HepG2 (cell line): ENCODE results near the gene SP6. TPM values are rescaled to one million over a fixed set of nuclear protein-coding genes. Genes with fewer than 3 reads are reported as not detected.
A peak's percentile ranks its signal among the peaks of the same experiment; 100 is the strongest.

Experiments
- ADNP ChIP-seq: sonication (generic); formaldehyde crosslinking; IDR thresholded peaks from 2 replicates; pipeline ENCODE4 v1.4.0; 2020; ENCODE audit warnings: missing genetic modification reagents
- MED8 ChIP-seq: sonication (generic); formaldehyde crosslinking; IDR thresholded peaks from 2 replicates; pipeline ENCODE4 v1.8.1; 2023; ENCODE audit warnings: mild to moderate bottlenecking, missing genetic modification reagents; ENCODE audit not compliant: insufficient replicate concordance
- MTA1 ChIP-seq: sonication (generic); formaldehyde crosslinking; IDR thresholded peaks from 2 replicates; pipeline ENCODE4 v1.4.0; 2020; ENCODE audit warnings: missing genetic modification reagents, mild to moderate bottlenecking, borderline replicate concordance
- NFE2 ChIP-seq: sonication (generic); formaldehyde crosslinking; IDR thresholded peaks from 2 replicates; pipeline ENCODE4 v1.4.0; 2020; ENCODE audit warnings: missing genetic modification reagents
- PRDM4 ChIP-seq: sonication (generic); formaldehyde crosslinking; IDR thresholded peaks from 2 replicates; pipeline ENCODE4 v1.9.0; 2021; ENCODE audit warnings: missing genetic modification reagents, borderline replicate concordance
- ZBTB21 ChIP-seq: sonication (generic); formaldehyde crosslinking; IDR thresholded peaks from 2 replicates; pipeline ENCODE4 v1.4.0; 2020; ENCODE audit warnings: missing genetic modification reagents
- ZC3H13 ChIP-seq: sonication (generic); formaldehyde crosslinking; IDR thresholded peaks from 2 replicates; pipeline ENCODE4 v1.8.1; 2023; ENCODE audit warnings: mild to moderate bottlenecking, missing genetic modification reagents, moderate library complexity
- polyA plus RNA-seq, 8 experiments: library from polyadenylated mRNA; depleted of rRNA in 3 of 8; stranded (reverse) in 7 of 8; unstranded in 1 of 8; fragments of >200 nt; fragmentation: Illumina TruSeq in 4 of 8; extraction: Trizol in 4 of 8; gene quantifications; 2 replicates each; pipeline versions ENCODE4 v1.2.1 to v1.2.3, GENCODE V29; 2011 to 2016; ENCODE audit warnings: low read depth in 4 of 8, missing spikeins in 1 of 8, mixed read lengths in 1 of 8; ENCODE audit not compliant: insufficient read depth in 1 of 8
- total RNA-seq, 5 experiments: library from RNA; depleted of rRNA; stranded (reverse); fragments of >200 nt; fragmentation: Illumina TruSeq; extraction: Trizol; gene quantifications; 2 replicates each; pipeline ENCODE4 v1.2.3, GENCODE V29; 2016; ENCODE audit warnings: low read depth in 1 of 5
- TF ChIP-seq, protein P1 (sequence below): fragments of 450-650 bp; IDR thresholded peaks from 2 replicates; pipeline ENCODE4 v1.6.1; 2017; ENCODE audit warnings: mild to moderate bottlenecking
- TF ChIP-seq, protein P2 (sequence below): sonication (generic); formaldehyde crosslinking; IDR thresholded peaks from 2 replicates; pipeline ENCODE4 v1.4.0; 2020; ENCODE audit warnings: missing genetic modification reagents
- TF ChIP-seq, protein P3 (sequence below): IDR thresholded peaks from 2 replicates; pipeline ENCODE4 v1.6.1; 2016; ENCODE audit warnings: low read depth, missing genetic modification reagents, missing compliant biosample characterization

Gene SP6
- total and polyA plus RNA-seq, 2 of the 13 experiments (the other 11 are each of a cell fraction or from before 2014, with no cell fraction given): 0.07 TPM

DNA sequence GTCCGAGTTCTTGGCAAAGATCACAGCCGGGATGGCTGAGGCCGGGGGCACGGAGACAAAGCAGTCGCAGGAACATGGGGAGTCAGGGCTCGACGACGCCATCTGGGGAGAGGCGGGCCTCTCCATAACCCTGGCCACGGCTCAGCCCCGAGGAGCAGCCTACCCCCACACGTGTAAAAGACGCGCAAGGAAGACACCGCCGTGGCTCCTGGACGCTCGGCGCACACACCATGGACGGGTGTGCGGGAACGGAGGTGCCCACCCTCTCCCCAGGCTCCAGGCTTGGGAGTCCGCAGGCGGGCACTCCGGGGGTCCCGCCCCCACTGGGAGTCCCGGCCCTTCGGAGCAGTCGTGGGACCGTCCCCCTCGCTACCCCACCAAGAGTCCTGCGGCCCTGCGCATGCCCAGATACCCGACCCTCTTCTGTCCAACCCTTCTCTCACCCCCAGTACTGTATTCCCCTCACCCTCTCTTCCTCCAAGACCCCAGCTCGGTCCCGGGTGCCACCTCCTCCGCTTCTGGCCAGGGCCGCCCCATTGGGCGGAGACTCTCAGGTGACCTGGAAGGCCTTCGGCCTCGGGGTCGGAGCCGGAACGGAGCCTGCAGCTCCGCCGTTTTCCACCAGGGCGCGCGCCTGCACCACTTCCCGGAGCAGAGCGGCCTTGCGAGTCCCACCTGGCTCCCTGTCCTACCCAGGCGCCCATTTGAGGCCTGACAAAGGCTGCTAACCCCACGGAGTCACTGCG lies 10.0 kb downstream of the SP6 start, which contains the start of gene SCRN2 (continued):
- TF ChIP-seq, protein P1, sequence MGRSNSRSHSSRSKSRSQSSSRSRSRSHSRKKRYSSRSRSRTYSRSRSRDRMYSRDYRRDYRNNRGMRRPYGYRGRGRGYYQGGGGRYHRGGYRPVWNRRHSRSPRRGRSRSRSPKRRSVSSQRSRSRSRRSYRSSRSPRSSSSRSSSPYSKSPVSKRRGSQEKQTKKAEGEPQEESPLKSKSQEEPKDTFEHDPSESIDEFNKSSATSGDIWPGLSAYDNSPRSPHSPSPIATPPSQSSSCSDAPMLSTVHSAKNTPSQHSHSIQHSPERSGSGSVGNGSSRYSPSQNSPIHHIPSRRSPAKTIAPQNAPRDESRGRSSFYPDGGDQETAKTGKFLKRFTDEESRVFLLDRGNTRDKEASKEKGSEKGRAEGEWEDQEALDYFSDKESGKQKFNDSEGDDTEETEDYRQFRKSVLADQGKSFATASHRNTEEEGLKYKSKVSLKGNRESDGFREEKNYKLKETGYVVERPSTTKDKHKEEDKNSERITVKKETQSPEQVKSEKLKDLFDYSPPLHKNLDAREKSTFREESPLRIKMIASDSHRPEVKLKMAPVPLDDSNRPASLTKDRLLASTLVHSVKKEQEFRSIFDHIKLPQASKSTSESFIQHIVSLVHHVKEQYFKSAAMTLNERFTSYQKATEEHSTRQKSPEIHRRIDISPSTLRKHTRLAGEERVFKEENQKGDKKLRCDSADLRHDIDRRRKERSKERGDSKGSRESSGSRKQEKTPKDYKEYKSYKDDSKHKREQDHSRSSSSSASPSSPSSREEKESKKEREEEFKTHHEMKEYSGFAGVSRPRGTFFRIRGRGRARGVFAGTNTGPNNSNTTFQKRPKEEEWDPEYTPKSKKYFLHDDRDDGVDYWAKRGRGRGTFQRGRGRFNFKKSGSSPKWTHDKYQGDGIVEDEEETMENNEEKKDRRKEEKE: no peak
- TF ChIP-seq NFE2 (CRISPR knock-in tag) (no peak), MTA1 (CRISPR knock-in tag) (peak; percentile 86; the same call in 1 of the 2 replicates), PRDM4 (CRISPR knock-in tag) (no peak), ADNP (CRISPR knock-in tag) (peak; percentile 23; the same call in 1 of the 2 replicates), MED8 (CRISPR knock-in tag) (peak; percentile 61), ZC3H13 (CRISPR knock-in tag) (no peak), ZBTB21 (CRISPR knock-in tag) (no peak)
- TF ChIP-seq, protein P2, sequence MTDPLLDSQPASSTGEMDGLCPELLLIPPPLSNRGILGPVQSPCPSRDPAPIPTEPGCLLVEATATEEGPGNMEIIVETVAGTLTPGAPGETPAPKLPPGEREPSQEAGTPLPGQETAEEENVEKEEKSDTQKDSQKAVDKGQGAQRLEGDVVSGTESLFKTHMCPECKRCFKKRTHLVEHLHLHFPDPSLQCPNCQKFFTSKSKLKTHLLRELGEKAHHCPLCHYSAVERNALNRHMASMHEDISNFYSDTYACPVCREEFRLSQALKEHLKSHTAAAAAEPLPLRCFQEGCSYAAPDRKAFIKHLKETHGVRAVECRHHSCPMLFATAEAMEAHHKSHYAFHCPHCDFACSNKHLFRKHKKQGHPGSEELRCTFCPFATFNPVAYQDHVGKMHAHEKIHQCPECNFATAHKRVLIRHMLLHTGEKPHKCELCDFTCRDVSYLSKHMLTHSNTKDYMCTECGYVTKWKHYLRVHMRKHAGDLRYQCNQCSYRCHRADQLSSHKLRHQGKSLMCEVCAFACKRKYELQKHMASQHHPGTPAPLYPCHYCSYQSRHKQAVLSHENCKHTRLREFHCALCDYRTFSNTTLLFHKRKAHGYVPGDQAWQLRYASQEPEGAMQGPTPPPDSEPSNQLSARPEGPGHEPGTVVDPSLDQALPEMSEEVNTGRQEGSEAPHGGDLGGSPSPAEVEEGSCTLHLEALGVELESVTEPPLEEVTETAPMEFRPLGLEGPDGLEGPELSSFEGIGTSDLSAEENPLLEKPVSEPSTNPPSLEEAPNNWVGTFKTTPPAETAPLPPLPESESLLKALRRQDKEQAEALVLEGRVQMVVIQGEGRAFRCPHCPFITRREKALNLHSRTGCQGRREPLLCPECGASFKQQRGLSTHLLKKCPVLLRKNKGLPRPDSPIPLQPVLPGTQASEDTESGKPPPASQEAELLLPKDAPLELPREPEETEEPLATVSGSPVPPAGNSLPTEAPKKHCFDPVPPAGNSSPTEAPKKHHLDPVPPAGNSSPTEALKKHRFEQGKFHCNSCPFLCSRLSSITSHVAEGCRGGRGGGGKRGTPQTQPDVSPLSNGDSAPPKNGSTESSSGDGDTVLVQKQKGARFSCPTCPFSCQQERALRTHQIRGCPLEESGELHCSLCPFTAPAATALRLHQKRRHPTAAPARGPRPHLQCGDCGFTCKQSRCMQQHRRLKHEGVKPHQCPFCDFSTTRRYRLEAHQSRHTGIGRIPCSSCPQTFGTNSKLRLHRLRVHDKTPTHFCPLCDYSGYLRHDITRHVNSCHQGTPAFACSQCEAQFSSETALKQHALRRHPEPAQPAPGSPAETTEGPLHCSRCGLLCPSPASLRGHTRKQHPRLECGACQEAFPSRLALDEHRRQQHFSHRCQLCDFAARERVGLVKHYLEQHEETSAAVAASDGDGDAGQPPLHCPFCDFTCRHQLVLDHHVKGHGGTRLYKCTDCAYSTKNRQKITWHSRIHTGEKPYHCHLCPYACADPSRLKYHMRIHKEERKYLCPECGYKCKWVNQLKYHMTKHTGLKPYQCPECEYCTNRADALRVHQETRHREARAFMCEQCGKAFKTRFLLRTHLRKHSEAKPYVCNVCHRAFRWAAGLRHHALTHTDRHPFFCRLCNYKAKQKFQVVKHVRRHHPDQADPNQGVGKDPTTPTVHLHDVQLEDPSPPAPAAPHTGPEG (CRISPR knock-in tag): no peak
- TF ChIP-seq, protein P3, sequence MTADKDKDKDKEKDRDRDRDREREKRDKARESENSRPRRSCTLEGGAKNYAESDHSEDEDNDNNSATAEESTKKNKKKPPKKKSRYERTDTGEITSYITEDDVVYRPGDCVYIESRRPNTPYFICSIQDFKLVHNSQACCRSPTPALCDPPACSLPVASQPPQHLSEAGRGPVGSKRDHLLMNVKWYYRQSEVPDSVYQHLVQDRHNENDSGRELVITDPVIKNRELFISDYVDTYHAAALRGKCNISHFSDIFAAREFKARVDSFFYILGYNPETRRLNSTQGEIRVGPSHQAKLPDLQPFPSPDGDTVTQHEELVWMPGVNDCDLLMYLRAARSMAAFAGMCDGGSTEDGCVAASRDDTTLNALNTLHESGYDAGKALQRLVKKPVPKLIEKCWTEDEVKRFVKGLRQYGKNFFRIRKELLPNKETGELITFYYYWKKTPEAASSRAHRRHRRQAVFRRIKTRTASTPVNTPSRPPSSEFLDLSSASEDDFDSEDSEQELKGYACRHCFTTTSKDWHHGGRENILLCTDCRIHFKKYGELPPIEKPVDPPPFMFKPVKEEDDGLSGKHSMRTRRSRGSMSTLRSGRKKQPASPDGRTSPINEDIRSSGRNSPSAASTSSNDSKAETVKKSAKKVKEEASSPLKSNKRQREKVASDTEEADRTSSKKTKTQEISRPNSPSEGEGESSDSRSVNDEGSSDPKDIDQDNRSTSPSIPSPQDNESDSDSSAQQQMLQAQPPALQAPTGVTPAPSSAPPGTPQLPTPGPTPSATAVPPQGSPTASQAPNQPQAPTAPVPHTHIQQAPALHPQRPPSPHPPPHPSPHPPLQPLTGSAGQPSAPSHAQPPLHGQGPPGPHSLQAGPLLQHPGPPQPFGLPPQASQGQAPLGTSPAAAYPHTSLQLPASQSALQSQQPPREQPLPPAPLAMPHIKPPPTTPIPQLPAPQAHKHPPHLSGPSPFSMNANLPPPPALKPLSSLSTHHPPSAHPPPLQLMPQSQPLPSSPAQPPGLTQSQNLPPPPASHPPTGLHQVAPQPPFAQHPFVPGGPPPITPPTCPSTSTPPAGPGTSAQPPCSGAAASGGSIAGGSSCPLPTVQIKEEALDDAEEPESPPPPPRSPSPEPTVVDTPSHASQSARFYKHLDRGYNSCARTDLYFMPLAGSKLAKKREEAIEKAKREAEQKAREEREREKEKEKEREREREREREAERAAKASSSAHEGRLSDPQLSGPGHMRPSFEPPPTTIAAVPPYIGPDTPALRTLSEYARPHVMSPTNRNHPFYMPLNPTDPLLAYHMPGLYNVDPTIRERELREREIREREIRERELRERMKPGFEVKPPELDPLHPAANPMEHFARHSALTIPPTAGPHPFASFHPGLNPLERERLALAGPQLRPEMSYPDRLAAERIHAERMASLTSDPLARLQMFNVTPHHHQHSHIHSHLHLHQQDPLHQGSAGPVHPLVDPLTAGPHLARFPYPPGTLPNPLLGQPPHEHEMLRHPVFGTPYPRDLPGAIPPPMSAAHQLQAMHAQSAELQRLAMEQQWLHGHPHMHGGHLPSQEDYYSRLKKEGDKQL (CRISPR knock-in tag): no peak
